ENCODE measurements around the gene IKZF2.

IKZF2 gene

DNA sequence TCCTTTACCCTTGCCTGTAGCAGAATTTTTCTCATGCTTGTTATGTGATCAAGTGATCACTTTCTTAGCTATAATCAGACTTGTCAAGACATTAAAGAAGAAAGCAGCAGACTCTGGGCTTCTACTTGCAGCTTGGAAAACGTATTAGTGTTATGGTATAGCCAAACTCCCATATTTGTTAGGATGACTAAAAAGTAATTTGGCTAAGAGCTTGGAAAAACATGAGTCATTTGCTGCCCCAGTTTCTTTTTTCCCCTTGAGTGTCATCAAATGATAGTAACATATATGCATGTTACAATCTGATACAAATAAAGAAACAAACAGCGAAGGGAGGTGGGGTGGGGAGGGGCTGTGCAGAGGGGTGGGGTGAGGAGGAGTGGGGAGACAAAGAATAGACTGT, 155.5 kb downstream of the IKZF2 start:
- DNase-seq = no peak

DNA sequence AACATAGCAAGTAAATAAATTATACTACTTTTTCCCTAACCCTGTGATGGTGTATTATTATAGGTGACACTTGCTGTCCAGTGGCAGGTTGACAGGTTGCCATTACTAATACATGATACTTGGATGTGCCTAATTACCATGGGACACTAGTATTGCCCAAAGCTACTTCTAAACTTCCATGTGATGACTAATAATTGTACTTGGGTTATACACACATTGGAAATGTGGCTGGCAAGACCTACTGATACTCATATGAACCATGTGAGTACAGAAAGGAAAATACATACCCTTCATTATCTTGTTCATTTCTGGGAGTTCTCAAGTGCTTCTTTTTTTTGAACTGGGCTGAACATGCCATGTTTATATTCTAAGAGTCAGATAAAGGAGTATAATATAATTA, 156.4 kb downstream of the IKZF2 start:
- DNase-seq = no peak

DNA sequence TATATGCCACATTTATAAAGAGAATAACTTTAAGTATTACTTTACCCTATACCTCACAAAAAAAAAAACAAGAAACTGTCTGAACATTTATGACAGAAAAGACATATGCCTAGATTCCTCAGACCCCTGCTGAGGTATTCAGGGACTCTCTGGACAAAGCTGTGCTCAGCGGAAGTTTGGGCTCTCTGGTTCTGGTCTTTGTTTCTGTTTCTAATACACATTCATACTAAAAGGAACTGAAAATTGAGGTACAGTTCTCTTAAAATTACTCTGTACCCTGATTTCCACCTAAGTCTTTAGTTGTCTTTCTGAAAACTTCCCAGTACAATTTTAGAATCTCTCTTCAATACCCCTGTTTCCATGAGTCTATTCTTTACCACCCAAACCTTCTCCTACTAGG, 160.3 kb downstream of the IKZF2 start:
- DNase-seq = no peak

DNA sequence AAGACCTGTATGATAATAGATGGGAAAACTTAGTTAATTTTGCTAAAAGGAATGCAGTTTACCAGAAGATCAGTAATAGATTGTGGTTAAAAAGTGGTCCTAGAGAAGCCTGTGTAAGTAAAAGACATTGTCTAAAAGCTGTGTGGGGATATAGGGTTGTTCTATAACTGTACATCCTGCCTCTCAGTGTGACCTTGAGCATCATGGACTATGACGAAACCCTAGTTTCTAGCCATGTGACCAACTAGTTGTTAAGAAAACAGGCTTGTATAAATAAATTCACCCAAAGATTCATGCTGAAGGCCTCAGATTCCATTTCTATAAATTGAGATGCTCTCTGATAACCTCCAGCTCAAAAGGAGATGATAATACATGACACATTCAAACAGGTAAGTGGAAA, 160.7 kb downstream of the IKZF2 start:
- no peak for DNase-seq

DNA sequence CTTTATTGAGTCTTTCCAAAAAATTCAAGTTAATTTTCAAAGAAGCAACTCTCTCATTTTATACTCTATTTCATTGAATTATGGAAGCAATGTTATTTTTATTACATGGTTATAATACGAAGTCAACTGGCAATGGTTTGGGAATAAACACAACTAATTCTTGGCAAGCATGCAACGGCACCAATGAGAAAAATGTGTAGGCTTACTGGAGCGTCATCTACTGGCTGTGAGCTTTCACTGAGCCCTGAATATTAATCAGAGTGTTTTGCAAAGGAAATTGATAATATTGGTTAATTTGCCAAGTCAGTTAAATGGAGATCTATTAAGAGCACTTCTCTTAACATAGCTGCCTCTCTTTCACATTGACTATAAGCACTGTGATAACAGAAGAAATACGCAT, 163.9 kb downstream of the IKZF2 start:
- no peak for DNase-seq

DNA sequence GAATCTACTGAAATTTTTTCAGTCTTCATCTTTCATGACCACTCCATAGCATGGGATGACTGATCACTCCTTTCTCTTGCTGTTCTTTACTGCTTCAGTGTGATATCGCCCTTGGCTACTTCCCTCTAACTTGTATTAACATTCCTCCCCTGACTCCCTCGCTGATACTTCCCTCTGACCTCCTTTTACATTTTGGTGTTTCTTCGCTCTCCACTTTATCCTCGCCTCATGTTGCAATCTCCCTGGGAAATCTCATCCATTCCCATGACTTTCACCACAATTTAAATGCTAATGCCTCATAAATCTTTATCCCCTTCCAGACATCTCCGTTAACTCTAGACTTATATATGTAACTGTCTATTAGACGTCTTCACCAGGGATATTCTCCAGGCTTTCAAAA, 167.3 kb downstream of the IKZF2 start:
- DNase-seq = no peak

DNA sequence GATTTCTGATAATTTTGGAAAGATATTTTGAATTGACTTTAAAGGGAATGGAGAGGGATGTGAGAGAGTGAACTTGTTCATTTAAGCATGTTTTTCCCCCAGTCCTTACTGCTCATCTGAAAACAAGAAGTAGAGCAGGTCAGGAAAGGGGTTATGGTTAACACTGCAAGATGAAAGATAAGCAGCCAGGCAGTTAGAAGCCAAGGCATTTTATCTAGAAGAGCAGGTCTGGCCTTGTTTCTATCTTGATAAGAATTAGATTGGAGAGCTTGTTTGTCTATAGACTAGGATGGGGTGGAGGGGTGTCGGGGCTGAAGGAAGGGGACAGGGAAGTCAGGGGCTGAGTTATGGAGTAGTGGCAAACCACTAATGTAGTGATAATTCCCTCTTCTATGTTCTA, 171.6 kb downstream of the IKZF2 start:
- DNase-seq = no peak

DNA sequence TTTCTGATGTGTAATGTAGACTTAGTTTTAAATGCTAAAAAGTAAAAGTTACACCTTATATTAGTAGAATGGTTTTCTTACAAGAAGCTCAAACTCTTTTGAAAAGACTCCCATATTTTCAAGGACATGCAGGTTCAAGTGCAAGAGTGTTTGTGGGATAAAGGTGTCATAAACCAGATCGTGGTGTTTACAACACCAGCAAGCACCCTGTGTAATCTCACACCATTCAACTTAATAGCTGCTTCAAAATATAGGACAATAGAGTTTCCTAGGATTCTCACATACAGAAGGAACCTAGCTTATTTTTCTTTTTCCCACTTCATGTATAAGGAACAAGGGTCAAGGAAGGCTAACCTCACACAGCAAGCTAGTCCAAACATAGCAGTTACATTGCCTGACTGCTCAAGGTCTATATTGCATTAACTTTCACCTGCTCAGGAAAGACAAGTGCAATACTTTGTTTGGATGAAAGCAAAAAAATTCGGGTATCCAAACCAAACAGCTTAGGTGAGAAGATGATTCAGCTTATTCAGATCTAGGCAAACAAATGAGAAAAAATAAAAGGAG, 172.3 kb downstream of the IKZF2 start:
- DNase-seq = no peak

DNA sequence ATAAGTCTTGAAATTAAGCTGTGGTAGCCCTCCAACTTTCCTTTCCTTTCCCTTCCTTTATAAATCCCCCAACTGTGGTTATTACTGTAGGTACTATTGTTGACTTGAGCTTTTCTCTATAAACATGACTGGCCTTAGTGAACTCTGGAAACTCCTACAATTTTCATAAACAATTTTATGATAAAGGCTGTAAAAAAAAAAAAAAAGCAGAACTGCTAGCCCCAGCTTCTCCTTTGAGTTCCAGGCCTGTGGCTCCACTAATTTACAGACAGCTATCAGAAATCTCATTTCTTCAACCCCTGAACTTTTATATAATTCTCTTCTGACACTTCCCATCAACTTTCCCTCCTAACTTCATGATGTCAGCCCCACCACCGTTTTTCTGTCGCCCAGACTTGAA, 174.3 kb downstream of the IKZF2 start:
- DNase-seq = no peak

DNA sequence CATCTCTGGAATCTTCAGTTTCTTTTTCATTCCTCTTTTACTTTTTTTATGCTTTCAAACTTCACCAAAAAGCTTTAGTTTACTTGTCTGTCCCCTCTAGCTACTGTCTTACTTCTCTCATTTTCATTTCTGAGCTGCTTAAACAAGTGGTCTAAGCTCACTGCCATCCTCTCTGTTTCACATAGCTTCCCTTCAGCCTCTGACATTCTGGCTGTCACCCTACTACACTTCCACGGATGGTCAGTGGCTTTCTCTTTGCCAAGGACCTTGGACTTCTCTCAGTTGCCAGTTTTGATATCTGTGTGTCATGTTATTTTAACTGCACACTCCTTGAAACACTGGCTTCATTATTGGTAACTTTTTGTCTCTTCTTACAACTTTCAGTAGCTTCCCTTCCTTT, 176.1 kb downstream of the IKZF2 start:
- DNase-seq = no peak

DNA sequence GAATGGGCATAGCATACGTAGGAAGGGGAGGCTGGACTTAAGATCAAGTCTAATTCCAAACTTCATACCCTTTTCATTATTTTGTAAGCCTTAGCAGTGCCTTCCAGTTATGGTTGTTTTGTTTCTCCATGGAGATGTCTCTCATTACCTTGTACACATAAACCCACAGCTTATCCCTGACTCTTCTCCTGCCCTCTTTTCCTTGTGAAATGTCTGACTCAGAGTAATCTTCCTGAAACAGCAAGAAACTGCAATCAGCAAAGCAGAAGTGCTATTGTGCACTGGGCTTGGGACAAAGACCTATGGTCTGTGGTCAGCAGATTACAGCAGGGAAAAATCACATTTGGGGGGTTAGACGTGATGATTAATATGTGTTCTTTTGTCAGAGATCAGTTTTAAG, 176.7 kb downstream of the IKZF2 start:
- DNase-seq = no peak

DNA sequence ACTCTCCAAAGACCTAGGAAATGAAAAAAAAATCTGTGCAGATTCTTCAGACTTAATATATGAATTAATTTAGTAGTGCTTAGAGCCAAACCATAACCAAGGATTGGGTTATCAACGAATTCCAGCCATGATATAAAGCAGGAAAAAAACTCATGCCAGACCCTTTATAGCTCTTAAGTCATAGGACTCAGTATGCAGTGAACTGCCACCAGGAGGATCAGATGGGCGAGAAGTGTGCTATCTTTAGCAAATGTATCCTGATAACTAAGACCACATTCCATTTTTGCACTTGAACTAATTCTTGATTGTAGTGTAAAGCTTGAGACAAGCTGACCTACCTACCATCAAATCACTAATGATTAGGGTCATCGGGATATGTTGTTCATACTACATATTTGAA, 178.1 kb downstream of the IKZF2 start:
- DNase-seq = no peak

DNA sequence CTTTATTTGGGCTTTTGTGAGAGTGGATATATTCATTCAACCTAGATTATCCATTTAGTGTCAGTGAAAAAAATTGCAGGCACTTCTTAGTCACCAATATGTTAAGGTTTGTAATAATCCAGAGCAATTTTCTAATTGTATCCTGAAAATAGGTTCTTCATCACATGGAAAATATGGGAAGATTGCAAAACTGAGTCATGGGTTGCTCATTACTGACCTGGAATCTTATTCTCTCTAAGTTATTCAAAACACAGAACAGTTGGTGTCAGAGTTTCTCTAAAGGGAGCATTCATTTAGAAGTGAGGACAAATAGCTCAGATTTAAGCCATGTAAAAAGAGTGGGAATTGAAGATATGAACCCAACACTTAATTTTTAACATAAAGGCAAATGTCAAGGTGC, 181.3 kb downstream of the IKZF2 start:
- DNase-seq = no peak

DNA sequence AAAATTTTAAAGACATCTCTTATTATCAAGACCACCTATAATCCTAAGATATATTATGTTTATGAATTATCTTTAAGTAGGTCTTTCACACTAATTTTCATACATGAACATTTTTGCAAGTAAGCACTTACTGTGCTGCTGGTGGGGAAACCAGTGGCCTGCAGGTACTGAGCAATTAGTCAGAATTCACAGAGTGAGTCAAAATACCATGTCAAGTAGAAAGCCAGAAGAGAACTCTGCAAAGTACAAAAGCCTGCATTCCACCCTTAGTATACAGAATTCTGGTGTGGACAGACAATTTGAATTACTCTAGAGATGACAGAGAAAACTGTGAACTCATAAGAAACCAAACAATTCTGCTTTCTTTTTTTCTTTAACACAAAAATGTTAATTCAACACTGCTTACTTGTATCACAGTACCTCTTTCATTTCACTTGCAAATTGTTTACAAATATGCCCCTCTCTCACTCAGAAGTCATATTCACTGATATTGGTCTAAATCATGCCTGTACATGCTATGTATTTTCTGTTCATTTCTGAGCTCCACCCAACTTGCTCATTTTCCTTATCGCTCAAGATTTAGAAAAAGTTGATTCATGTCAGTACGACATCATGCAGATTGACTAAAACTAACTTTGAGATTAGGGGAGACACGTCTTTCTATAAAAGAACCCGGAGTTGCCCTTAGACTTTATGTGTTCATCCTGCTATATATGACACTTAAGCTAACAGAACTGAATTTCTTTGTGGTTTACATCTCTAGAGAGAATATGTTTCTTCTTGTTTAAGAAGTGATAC, 182.9 kb downstream of the IKZF2 start:
- no peak for DNase-seq

DNA sequence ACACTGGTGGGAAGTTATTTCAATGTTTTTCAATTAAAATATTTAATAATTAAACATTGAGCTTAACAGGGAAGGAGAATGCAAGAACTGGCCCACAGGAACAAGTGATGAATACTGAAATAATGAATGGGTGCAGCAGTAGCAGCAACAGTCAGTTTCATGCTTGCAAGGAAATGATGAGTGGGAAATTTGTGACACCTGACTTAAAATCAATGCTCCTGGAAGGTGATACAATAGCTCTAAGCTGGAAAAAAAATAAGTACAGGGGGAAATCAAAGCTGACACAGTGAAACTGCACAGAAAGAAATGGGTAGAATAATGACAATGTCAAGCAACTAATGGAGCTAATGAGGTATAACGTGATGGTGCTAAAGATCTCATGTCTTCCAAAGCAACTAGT, 184.5 kb downstream of the IKZF2 start:
- DNase-seq = no peak

DNA sequence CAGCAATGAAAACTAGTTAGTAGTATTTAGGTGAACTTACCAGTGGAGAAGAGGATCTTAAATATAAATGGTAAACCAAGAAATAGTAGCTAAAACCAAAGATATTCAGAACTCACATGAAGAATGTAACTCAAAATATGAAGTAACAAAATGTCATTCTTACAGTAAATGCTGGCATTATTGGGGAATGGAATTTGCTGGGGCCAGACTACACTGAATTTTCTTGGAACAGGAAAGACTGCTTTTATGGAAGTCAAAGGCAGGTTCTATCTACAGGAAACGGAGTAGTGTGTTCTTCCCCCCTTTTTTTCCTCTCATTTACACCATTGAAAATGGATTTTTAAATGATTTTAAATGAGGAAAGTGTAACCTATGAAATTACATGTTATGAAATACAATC, 188.7 kb downstream of the IKZF2 start:
- no peak for DNase-seq

DNA sequence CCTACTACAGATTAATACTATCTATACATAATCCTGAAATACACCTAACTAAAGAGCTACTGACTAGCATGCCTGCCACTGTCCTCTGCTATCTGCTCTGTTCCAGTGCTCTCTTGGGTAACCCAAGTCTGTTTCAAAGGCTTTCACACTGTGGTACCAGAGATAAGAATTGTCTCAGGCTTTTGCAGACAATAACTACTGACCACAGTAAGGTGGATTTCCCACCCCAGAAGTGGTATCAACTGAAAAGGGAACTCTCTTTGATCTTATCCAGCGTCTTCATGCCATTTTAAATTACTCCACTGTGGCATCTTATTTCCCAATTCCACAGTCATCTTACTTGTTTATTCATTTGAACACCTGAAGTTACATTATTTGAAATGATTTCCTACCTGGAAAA, 190.2 kb downstream of the IKZF2 start:
- no peak for DNase-seq

DNA sequence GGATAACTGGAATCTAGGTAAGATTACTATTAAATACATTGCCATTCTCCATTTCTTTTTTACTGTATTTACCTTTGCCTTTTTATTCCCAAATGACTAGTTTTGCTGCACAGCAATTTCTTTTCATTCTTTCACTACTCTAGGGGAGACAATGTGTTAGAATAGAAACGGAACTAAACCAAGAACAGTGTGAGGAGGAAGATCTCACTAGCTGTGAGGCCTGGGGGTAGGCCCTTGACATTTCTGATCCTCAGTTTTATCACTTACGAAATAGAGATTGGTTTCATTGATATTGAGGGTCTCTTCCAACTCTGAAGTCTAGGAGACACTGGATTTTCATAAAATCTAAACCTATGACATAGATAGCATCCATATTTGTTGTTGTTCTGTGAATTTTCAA, 191.1 kb downstream of the IKZF2 start:
- no peak for DNase-seq

DNA sequence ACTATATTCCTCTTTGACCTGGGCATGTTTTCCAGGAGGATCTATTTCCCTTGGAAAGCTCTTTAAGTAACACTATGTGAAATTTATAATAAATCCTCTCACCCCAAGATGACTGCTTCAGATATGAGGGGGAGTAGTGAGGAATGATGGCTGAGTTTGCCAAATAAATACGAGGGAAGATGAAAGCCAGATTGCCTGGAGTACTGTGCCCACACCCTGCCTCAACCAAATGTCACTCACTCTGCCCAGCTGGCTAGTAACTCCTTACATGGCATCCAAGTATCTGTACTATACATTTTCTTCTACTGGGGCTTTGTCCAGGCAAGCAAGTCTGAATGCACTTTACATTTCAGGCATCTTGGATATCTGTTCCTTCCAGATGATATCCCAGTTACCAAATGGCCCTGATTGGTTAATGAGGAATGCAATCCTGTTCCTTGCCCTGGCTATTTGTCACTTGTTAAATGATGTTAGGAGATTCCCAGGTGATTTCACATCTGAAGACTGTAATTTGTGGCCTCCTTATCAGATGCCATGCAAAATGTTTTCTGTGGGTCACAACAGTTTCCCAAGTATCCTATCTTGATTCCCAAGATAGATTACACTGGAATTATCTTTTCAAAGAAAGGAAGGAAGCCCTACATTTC, 191.8 kb downstream of the IKZF2 start:
- no peak for DNase-seq

DNA sequence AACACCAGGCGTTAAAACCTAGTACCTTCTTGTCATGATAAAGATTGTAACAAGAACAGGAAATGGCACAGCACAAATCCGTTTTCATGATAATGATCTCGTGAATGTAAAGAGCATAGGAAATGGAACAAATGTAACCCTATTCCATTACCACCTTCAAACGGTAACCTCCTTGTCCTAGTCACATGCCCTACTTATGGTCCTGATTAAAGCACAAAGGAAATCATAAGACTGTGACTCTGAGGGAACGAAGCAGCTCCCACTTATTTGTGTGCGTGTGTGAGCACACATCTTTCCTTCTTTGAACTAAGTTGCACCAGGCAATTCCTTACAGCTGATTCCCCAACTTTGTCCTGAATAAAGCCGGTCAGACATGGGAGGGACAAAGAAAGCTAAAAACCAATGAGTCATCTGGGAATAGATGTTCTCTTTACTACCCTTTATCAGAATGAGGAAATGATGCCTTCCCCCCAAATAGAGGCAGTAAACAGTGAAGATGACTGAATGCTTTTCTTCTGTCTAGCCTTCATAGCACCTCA, 192.6 kb downstream of the IKZF2 start:
- no peak for DNase-seq

DNA sequence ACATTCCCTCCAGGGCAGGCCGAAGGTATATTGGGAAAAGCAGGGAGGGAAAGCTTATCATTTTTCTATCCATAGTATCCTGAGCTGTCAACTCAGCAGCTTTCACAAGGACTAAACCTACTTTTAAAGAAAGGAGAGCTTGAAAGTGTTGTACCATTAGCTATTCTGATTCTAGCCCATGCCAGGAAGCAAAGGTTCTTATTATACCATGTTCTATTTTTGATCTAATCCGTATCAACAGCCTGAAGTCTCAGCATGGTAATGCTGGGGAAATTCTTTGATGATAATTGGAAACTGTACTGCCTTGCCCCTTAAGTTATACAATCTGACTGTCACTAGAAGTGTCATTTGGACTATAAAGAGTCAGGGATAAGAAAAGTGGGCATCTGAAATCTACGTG, 193.3 kb downstream of the IKZF2 start:
- DNase-seq = no peak

DNA sequence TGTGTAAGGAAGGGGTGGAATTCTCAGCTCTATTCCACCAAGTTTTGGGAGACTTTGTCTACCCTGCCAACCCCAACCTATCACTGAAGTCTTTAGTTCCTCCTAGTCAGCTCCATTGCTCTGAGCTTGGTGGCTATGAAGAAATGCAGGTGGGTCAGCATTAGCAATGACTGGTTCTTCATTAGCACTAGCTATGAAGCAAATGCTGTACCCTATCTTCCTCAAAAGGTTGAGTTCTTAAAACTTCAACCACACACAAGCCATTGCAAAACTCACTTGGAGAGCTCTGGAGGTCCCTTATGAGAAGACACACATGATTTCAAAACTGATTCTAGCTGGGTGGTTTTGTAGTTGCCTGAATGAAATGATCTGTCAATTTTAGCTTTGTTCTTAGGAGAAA, 193.8 kb downstream of the IKZF2 start:
- DNase-seq = no peak

DNA sequence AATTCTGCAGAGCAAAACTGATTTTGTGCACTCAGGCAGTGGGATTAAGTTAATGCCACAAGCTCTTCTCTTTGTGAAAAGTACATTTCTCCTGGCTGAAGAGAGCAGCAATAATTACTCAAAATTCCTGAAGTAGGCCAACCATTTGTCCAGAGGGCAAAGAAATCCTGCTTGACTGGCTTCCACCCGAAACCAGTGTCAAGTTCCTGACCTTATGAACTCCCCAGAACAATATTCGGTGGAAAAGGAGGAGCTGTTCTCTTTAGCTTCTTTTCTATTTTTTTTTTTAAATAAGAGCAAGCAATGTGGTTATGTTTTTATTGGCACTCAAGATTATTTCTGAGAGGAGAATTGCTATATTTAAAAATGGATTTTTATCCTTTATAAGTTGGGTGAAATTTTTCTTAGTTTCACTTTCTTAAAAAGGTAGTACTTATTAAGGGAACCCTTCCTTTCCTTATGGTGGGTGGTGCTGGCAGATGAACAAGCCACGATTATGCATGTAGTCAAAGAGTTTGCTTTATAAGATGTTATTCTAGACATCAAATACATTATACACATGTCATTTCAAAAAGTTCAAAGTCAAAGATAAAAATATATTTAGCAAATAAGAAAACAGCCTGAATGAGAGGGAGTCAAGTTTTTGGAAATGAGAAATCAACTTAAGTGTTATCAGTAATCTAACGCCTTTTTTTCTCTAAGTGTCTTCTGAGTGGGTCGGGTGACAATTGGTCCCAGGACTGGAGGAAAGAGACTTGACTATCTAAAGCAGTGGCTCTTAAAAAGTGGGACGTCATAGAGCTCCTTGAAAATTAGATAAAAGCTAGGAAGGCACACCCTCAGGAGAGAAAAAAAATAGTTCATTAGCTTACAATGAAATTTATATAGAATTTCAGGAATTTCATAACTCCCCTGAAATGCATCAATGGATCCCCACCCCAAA, 194.5 kb downstream of the IKZF2 start:
- DNase-seq = no peak
